Effector memory CD8-positive, alpha-beta T cell (primary cell): ENCODE results near the gene CABS1.

Experiments used
- ATAC-seq: fragments of 150-1000 bp; cut with Tn5 transposase; replicated peaks from 2 replicates; pipeline ENCODE4 v1.10.0; 2021; ENCODE audit warnings: mild to moderate bottlenecking, moderate library complexity
- DNase-seq, 3 experiments: peaks; one replicate each; pipeline ENCODE4 v3.0.0; 2021
- H3K27ac Mint-ChIP-seq, 2 donors: one replicate each; pipeline ENCODE4 v1.8.0; 2022; ENCODE audit warnings: mild to moderate bottlenecking in 2 of 2, mixed read lengths in 2 of 2, moderate library complexity in 2 of 2
- H3K27me3 Mint-ChIP-seq, 2 donors: one replicate each; pipeline ENCODE4 v1.8.0; 2022; ENCODE audit warnings: mixed read lengths in 2 of 2
- H3K36me3 Mint-ChIP-seq: one replicate; pipeline ENCODE4 v1.8.0; 2022; ENCODE audit warnings: mild to moderate bottlenecking, moderate library complexity, mixed read lengths; ENCODE audit not compliant: insufficient read depth
- H3K4me1 Mint-ChIP-seq, 2 donors: one replicate each; pipeline ENCODE4 v1.8.0; 2022; ENCODE audit warnings: low read depth in 2 of 2, mixed read lengths in 2 of 2
- H3K4me3 Mint-ChIP-seq, 2 donors: one replicate each; pipeline ENCODE4 v1.8.0; 2022; ENCODE audit warnings: mild to moderate bottlenecking in 2 of 2, mixed read lengths in 2 of 2, moderate library complexity in 2 of 2
- H3K9me3 Mint-ChIP-seq, 2 donors: one replicate each; pipeline ENCODE4 v1.8.0; 2022; ENCODE audit warnings: mixed read lengths in 2 of 2

CABS1 gene

DNA sequence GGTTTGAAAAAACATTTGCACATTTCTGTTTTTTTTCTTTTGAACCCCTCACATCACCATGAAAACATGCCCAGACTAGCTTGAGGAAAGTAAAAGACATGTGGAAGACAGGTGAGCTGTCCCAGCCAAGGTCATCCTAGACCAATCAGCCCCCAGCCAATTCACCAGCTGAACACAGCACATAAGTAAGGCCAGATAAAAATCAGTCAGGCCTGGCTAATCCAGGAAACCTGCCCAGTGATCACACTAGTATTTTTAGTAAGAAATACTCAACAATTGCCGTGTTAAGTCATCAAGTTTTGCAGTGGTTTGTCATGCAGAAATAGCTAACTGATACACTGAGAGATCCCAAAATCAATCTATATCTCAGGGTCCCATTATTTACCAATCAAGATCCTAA is 21.4 kb downstream of the CABS1 start:
- Mint-ChIP-seq H3K4me1 (no peaks in the 10 kb centered on the region), H3K4me3 (no peak overlapping the region), H3K27ac (no peak overlapping the region), H3K36me3 (no peaks in the 10 kb centered on the region), H3K27me3 (no peaks in the 10 kb centered on the region), H3K9me3 (peaks cover 0 to 10% of the 10 kb centered on the region in 2 donors)
- DNase-seq (no peak), ATAC-seq (no peak)

DNA sequence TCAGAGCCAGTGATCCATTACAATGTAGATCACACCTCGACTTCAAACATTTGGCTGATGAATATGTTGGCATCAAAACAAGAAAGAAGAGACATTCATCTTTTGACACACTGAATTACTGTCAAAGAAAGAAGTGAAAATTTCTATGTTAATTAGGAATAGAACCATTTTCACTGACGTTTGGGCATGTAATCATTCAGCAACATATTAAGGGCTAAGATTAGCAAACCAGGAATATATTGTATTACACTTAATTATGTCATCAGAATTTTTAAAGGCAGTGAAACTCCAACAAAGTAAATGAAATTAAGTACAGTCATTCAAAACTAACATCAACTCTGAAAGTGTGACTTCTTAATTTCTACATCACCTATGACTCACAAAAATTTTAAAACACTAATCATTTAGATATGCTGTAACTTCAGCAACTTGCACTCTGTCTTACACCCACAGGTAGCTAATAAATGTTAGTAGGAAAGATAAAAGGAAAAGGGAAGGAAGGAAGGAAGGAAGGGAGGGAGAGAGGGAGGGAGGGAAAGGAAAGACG is 24.4 kb downstream of the CABS1 start:
- DNase-seq (no peak), ATAC-seq (no peak)
- no peaks in the 10 kb centered on the region for H3K4me1 Mint-ChIP-seq
- no peaks in the 10 kb centered on the region for H3K36me3 Mint-ChIP-seq
- no peak overlapping the region for H3K27ac Mint-ChIP-seq
- no peaks in the 10 kb centered on the region for H3K27me3 Mint-ChIP-seq
- no peak overlapping the region for H3K4me3 Mint-ChIP-seq
- peaks cover 0 to 5% of the 10 kb centered on the region in 2 donors for H3K9me3 Mint-ChIP-seq

DNA sequence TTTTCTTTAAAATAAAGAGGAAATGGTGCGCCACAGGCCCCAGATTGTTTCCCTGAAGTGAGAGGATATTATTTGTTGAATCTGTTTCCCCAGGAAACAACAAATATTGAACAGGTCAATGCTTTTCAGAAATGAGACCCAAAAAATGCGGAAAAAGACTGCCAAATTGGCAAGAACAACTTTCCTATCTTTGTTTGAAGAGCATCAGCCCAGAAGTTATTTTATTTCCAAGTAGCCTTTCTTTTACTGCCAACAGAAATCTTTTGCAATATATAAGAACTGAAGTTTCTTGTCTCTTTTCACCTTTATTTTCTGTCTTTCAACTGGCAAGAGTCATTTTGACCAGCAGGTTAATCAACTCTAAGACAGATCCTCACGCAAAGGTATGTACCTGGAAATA is 25.7 kb downstream of the CABS1 start, which contains the start of gene SMR3A:
Gene SMR3A (plus strand): TSS at position 301 of the 400 bp plus-strand sequence. CDS start 1,356 bp downstream, outside the sequence.
- H3K9me3 Mint-ChIP-seq = peaks cover 0 to 8% of the 10 kb centered on the region in 2 donors
- ATAC-seq = no peak
- no peak within 1 kb of the TSS for H3K4me3 Mint-ChIP-seq
- H3K4me1 Mint-ChIP-seq = no peaks in the 10 kb centered on the region
- H3K27ac Mint-ChIP-seq = no peak within 1 kb of the TSS
- no peaks in the 10 kb centered on the region for H3K36me3 Mint-ChIP-seq
- H3K27me3 Mint-ChIP-seq = no peaks in the 10 kb centered on the region
- DNase-seq = no peak

DNA sequence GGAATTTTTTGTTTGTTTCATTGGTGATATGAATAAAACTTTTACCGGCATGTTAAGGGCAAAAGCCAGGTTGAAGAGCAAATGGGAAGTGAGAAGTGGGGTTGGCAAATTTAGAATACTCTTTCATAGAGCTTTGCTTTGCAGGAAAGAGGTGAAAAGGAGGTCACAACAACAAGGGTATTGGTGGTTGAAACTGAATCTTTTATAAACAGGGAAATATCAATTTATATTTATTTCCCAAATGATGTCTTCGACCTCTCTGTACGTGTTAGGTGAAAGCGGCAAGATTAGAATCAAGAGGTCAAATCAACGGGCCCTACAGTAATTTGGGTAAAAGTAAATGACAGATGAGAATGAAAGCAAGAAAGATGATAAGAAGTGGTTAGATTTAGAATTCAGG is 29.2 kb downstream of the CABS1 start:
- Mint-ChIP-seq H3K9me3 (peaks cover 0 to 12% of the 10 kb centered on the region in 2 donors), H3K4me1 (no peaks in the 10 kb centered on the region), H3K36me3 (no peaks in the 10 kb centered on the region), H3K4me3 (no peak overlapping the region), H3K27me3 (no peaks in the 10 kb centered on the region), H3K27ac (no peak overlapping the region)
- DNase-seq (no peak), ATAC-seq (no peak)

DNA sequence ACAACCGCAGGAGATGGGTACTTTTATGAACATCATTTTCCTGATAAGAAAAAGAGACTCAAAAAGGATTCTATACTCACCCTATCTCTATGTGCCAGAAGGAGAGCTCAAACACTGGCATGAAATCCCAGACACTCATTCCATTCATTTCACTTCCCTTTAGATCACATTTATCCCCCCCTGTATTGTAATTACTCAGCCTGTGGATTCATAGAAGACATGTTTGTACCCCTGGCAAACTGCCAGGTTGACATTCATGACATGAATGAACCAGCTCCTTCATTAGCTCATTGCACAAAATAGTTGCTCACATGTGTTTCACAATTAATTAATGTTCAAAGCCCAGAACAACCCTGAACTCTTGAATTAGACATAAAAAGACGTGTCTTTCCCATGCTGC is 30.7 kb downstream of the CABS1 start:
- ATAC-seq = no peak
- H3K9me3 Mint-ChIP-seq = peaks cover 0 to 12% of the 10 kb centered on the region in 2 donors

DNA sequence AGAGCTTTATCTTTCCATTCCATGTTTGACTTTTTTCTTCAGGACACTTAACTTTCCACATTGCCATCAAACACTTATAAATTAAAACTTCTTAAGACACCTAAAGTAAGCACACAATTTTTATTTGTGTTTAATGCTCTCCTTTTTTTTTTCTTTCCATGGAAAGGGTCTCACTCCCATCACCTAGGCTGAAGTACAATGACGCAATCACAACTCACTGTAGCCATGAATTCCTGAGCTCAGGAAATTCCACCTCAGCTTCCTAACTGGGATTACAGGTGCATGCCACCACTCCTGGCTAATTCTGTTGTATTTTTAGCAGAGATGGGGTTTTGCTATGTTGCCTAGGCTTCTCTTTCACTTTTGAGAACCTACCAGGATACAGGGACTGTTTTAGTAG is 33.0 kb downstream of the CABS1 start:
- Mint-ChIP-seq H3K27me3 (no peaks in the 10 kb centered on the region), H3K4me1 (no peaks in the 10 kb centered on the region), H3K36me3 (no peaks in the 10 kb centered on the region), H3K27ac (no peak overlapping the region), H3K4me3 (no peak overlapping the region), H3K9me3 (peaks cover 0 to 12% of the 10 kb centered on the region in 2 donors)
- DNase-seq = no peak
- no peak for ATAC-seq

More for the DNA sequence above, 30.7 kb downstream of the CABS1 start:
- Mint-ChIP-seq H3K27me3 (no peaks in the 10 kb centered on the region), H3K4me1 (no peaks in the 10 kb centered on the region), H3K4me3 (no peak overlapping the region), H3K27ac (no peak overlapping the region), H3K36me3 (no peaks in the 10 kb centered on the region)
- DNase-seq = no peak

DNA sequence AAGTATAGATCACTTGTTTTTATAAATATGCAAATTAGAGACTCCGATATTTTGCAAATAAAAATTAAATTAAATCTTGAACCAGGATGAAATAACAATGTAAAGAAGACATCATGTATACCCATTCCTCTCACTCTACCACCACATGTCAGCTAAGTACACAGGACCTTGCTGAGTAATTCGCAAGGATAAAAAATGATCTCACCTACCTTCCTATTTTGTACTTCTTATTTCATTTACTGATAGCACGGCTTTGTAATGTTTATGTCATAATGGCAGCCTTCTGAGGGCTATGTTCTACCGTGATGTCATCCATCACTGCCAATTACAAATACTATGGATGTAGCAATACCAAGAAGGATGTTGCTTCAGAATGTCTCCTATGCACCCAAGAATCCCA is 37.2 kb downstream of the CABS1 start:
- no peak for DNase-seq
- no peak overlapping the region for H3K4me3 Mint-ChIP-seq
- H3K27me3 Mint-ChIP-seq = no peaks in the 10 kb centered on the region
- no peaks in the 10 kb centered on the region for H3K36me3 Mint-ChIP-seq
- no peak overlapping the region for H3K27ac Mint-ChIP-seq
- no peaks in the 10 kb centered on the region for H3K4me1 Mint-ChIP-seq
- ATAC-seq = no peak
- H3K9me3 Mint-ChIP-seq = no peaks in the 10 kb centered on the region

DNA sequence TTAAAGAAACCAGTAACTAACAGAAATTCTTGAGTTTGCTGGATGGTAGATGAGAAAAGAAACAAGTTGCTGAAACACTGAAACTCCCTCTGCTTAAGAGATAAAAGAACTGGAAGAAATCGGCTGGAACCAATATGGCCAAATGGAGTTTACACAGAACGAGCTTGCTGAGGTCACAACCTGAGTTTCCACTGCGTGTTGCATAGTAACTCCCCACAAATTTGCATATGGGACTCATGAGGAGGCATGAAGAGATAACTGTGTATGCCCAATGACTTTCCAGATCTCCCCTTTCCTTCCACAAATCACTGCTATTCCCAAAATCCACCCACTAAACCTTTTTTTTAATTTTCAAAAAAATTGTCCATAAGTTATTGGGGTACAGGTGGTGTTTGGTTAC is 38.0 kb downstream of the CABS1 start:
- H3K36me3 Mint-ChIP-seq = no peaks in the 10 kb centered on the region
- ATAC-seq = no peak

DNA sequence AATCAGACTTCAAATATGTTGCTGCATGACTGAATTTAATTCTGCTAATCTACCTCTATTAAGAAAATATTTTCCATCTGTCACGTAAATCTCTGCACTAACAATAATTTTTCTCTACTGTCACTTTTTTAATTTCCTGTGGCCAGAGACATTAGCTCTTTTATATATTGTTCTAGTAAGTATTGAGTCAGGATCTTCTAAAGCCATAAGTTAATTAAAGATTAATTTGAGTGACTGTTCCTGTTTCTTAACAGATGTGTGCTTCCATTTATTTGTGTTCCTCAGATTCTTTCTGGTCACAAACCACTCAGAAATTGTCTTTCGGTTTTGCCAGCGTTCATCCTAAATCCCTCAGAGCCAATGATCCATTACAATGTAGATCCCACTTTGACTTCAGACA is 45.8 kb downstream of the CABS1 start:
- Mint-ChIP-seq H3K27me3 (no peaks in the 10 kb centered on the region), H3K4me3 (no peak overlapping the region), H3K9me3 (no peaks in the 10 kb centered on the region), H3K36me3 (no peaks in the 10 kb centered on the region), H3K4me1 (no peaks in the 10 kb centered on the region), H3K27ac (no peak overlapping the region)
- ATAC-seq = no peak
- DNase-seq = no peak

More for the DNA sequence above, 38.0 kb downstream of the CABS1 start:
- Mint-ChIP-seq H3K27me3 (no peaks in the 10 kb centered on the region), H3K4me1 (no peaks in the 10 kb centered on the region), H3K4me3 (no peak overlapping the region), H3K27ac (no peak overlapping the region), H3K9me3 (no peaks in the 10 kb centered on the region)
- DNase-seq = no peak

DNA sequence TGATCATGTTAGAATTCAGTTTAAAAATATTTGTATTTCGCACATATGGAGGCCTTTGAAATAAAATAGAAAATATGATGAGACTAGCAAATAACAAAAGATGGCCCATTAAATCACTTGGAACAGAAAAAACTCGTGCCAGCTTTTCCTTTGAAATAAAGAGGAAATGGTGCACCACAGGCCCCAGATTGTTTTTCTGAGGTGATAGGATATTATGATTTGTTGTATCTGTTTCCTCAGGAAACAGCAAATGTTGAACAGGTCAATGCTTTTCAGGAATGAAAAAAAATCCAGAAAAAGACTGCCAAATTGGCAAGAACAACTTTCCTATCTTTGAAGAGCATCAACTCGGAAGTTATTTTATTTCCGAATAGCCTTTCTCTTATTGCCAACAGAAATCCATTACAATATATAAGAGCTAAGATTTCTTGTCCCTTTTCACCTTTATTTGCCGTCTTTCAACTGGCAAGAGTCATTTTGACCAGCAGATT is 48.0 kb downstream of the CABS1 start, which contains the start of gene SMR3B:
Gene SMR3B (plus strand): TSS at position 441 of the 491 bp plus-strand sequence. CDS start 1,380 bp downstream, outside the sequence.
- DNase-seq (no peak), ATAC-seq (no peak)
- Mint-ChIP-seq H3K27me3 (no peaks in the 10 kb centered on the region), H3K36me3 (no peaks in the 10 kb centered on the region), H3K4me3 (no peak within 1 kb of the TSS), H3K4me1 (no peaks in the 10 kb centered on the region), H3K9me3 (no peaks in the 10 kb centered on the region), H3K27ac (no peak within 1 kb of the TSS)
